Measurements from ENCODE around the gene APH1A. TPM values are rescaled to one million over a fixed set of nuclear protein-coding genes. Genes with fewer than 3 reads are reported as not detected.

Gene APH1A
- total and polyA plus RNA-seq, 10 of the 15 experiments (the other 5 are each of a cell fraction or from before 2014, with no cell fraction given) = 6.7 to 130 (median 87.7) TPM

GRCh38 chr1:150235852-150236613, 32.8 kb downstream of the APH1A start, which contains the start of gene ANP32E (continued):
- TF ChIP-seq HDGF (IDR thresholded peaks at IDR 0.05) (peak; percentile 98), FOXM1 (IDR thresholded peaks at IDR 0.05; ENCODE audit: low read depth, low read length) (peak; percentile 69; the same call in 1 of the 2 replicates), ZBTB11 (CRISPR knock-in tag; IDR thresholded peaks at IDR 0.05) (no peak), ETV6 (conservative IDR thresholded peaks at IDR 0.05 in 1 of 2, IDR thresholded peaks at IDR 0.05 in 1 of 2; ENCODE audit: borderline replicate concordance in 1 of 2, low read depth in 1 of 2) (0 out of 4 replicates have a peak, but pooled peaks of 1 of the 2 experiments have one; percentile 13), MTA2 (IDR thresholded peaks at IDR 0.05; ENCODE audit: low read depth) (peak; percentile 45), NRF1 (conservative IDR thresholded peaks at IDR 0.05; ENCODE audit: low read depth, low read length) (peak; percentile 27; the same call in 1 of the 2 replicates), DPF2 (IDR thresholded peaks at IDR 0.05) (peak; percentile 90), RCOR1 (conservative IDR thresholded peaks at IDR 0.05; ENCODE audit: low read depth, low read length) (no peak), KDM1A (IDR thresholded peaks at IDR 0.05; ENCODE audit: borderline replicate concordance) (no peak), RELA (IDR thresholded peaks at IDR 0.05; ENCODE audit: borderline replicate concordance, partially characterized antibody) (peak; percentile 74), HDAC6 (IDR thresholded peaks at IDR 0.05; ENCODE audit: unreplicated experiment) (no peak), NKRF (conservative IDR thresholded peaks at IDR 0.05) (peak; percentile 74), PAX8 (IDR thresholded peaks at IDR 0.05) (peak; percentile 67; the same call in 1 of the 2 replicates), NFXL1 (IDR thresholded peaks at IDR 0.05; ENCODE audit: borderline replicate concordance) (no peak), STAT1 (conservative IDR thresholded peaks at IDR 0.05) (no peak), CEBPZ (IDR thresholded peaks at IDR 0.05; ENCODE audit: low read depth, low read length) (peak; percentile 92), SUZ12 (IDR thresholded peaks at IDR 0.05; ENCODE audit: unreplicated experiment) (no peak), CBX3 (IDR thresholded peaks at IDR 0.05; ENCODE audit: borderline replicate concordance, low read depth) (no peak), POU2F2 (IDR thresholded peaks at IDR 0.05; ENCODE audit: borderline replicate concordance, low read depth, low read length) (peak; percentile 95), ZBED1 (IDR thresholded peaks at IDR 0.05; ENCODE audit: borderline replicate concordance) (peak; percentile 84; the same call in 1 of the 2 replicates)
